Activated gamma-delta T cell treated with anti-CD3 and anti-CD28 coated beads, Interleukin-2, amount 50 U/mL, for 16 hours (primary cell): ENCODE data around the gene CERK.

Experiments used
- DNase-seq: peaks from one replicate; pipeline ENCODE4 v3.0.0-alpha.2; 2020; ENCODE audit warnings: low read depth

The CERK gene

DNA sequence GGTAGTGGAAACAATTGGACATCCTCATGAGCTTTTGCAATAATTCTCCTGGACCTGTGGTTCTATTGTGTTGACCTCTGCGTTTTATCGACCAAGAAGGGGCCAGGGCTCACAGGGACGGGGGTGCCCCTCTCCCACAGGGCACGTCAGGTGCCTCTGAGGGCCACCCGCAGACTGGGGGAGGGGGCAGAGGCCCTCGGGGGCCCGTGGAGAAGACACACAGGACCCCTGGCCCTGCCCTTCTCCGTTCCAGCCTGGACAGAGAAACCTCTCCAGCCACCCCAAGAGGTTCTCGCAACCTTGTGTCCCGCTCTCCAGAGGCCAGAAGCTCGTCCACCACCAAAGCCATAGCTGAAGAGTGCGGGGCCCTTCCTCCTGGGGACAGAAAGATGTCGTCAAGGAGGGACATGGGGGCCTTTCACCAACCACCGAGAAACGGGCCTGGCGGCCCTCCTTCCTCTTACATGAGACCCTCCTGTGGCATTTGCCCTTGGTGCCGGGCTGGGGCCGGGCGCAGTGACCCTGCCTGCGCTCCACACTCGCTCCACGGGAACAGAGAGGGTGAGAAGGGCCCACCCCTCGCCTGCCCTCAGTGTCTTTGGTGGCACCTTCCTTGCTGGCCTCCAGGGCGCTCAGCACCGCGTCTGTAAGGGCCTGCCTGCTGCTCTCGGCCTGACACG lies 60.6 kb downstream of the CERK start:
- DNase-seq, result no peak

DNA sequence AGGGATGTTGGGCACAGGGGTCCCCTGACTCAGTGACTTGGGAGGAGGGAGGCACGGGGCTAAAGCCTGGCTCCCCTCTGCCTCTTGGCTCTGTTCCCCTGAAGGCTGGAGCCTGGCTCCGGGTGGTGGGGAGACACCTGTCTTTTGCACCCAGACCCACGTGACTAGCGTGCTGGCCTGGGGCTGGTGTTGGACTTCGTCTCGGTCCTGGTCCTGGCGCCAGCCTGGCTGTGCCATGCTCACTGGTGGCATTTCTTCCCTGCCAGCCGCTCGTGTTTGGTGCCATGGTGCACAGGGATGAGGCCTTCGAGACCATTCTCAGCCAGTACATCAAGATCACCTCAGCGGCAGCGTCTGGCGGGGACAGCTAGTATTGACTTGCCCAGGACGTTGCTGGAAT lies 61.2 kb downstream of the CERK start:
- DNase-seq, result no peak

DNA sequence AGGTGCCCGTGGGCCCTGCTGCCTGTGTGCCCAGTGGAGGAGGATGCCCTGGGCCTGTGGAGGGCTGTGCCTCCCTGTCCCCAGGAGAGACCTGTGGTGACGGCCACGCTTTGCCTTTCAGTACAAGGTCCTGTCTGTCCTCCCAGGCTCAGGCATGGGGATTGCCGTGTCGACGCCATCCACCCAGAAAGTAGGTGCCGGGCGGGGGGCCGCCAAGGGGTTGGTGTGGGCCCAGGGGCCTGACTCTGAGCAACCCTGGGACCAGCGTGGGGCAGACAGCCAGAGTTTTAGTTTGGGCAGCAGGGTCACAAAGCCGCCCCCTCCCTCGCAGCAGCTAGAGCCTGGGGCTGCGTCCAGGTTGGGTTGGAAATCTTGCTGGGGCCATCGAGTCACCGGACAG lies 61.6 kb downstream of the CERK start:
- no peak for DNase-seq

DNA sequence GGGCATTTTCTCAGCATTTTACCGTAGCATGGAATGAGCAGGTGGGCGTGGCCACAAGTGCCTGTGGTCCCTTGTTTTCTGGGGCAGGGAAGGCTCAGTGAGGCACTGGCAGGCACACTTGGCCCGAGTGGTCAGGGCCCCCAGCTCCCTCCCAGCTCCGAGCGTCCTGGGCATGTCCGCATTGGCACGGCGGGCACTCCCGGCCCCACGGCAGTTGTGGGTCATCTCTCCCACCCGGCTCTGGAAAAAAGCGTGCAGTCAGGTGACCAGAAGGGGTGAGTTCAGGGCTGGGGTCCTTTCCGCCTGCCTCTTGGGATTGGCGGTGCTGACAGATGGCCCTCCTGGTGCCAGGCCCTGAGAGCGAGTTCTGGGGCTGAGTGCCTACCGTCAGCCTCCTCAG lies 62.1 kb downstream of the CERK start:
- DNase-seq, result no peak

DNA sequence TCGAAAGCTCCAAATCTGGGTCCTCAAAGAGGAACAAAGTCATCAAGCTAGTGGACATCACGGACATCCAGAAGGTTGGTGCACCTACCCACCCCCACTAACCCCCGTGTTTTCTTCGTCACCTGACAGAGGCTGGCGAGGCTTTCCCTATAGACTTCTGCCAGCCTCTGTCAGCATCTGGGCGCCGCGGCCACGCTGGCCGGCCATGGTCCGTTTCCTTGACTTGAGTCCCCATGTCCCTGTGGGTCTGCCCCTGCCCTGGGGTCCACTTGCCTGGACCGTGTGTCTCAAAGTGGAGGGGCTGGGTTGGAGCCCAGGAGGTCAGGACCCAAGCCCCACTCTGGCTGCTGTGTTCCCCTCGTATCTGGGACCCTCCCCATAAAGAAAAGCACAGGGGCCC lies 62.6 kb downstream of the CERK start:
- no peak for DNase-seq

DNA sequence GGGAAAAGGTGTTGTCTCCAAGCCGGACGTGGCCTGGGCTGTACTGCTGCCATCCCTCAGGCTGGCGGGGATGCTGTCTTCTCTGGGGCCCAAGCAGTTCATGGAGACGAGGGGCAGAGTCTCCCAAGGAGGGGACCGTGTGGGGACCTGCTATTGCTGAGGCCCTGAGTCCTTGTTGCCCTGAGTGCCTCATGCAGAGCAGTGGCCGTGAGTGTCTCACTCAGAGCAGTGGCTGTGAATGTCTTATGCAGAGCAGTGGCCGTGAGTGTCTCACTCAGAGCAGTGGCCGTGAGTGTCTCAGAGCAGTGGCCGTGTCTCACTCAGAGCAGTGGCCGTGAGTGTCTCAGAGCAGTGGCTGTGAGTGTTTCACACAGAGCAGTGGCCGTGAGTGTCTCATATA lies 63.1 kb downstream of the CERK start:
- DNase-seq, result no peak

DNA sequence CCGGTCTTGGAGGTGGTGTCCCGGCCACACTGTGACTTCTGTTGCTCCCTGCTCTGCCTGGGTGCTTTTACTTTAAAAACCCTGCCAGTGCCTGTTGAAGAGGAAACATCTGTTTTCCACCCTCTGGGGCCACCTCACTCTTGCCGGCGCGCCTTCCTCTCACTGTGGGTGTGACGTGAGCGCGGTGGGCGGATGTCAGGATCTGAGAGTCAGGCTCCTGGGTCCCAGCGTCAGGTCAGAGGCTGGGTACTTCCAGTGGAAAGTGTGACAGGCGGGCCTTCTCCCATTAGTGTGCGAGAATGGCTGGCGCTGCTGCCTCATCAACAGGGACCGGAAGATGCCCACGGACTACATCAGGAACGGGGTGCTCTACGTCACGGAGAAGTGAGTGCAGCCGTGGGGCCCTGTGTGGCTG lies 63.7 kb downstream of the CERK start:
- DNase-seq, result peak; percentile 70

DNA sequence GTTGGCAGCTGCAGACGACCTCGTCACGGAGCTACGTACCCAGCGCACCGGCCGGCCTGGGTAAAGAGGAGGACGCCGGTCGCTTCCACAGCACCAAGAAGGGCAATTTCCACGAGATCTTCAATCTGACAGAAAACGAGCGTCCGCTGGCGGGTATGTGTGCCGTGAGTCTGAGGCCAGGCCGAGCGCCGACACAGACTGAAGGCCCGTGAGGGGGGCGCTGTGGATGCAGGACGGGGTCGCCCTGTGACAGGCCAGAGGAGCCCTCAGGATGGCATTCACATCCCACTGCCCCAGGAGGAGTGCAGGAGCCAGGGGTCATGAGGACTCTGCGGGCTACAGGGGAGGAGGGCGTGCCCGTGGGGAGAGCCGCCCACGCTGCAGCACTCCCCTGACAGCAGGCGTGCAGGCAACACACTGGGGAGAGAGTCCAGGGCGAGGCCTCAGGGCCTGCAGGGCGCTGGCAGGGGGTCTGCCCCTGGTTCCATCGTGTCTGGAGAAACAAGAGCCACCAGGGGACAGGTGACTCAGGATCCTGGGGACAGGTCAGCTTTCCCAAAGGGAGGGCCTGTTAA lies 64.3 kb downstream of the CERK start:
- no peak for DNase-seq

DNA sequence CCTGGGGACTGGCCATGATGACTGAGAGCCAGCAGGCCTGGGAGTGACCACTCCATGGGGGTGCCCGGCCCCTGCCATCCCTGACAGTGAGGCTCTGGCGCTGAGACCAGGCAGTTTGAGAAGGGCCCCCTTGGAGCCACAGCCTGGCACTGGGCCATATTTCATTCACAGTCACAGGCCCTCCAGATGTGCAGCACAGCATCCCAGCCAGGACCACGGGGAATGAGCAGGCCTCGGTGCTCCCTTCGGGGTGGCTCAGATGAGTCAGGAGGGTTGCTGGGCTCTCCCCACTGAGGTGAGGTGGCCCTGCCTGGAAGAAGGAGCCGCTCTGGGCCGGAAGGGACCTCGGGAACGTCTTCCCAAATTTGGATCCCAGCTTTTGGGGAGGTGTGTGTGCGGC lies 64.8 kb downstream of the CERK start:
- no peak for DNase-seq

DNA sequence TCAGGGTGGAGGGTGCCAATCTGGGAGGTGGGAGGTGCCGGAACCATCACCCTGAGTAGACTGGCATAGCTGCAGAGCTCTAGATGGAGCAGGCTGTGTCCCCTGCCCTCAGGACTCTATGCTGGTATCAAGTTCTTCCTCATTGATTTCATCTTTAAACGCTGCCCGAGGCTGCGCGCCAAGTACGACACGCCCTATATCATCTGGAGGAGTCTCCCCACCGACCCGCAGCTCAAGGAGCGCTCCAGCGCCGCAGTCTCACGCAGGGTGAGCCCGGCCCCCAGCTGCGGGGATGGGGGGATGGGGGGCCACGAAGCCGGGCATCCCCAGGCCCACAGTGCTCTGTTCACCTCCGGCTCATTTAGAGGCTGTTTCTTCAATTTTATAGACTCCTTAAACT lies 65.3 kb downstream of the CERK start:
- DNase-seq, result no peak

DNA sequence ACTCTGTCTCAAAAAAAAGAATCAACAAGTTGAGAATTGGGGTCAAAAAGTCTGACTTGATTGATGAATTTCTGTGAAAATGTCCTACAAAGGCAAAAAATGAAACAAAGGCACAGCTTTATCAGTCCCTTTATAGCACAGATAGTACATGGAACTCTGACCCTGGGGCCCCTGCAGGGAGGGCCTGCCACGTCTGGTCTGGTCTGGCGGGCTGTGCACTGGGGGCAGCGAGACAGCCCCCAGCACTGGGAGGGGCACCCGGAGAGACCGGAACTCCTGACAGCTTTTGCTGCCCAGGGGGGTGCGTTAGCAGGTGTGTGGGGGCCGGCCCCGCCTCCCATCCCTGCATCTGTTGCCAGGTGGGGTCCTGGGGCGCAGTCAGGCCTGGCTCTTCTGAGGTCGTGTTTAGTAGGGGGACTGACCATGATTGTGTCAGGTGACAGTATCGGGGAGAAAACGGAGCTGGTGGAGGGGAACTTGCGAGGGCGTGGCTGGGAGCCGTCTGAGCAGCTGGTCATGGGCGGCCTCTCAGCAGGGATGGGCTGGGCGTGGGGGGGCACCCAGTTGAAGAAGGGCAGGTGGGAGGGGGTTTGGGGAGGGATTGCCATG lies 66.1 kb downstream of the CERK start:
- DNase-seq, result no peak

DNA sequence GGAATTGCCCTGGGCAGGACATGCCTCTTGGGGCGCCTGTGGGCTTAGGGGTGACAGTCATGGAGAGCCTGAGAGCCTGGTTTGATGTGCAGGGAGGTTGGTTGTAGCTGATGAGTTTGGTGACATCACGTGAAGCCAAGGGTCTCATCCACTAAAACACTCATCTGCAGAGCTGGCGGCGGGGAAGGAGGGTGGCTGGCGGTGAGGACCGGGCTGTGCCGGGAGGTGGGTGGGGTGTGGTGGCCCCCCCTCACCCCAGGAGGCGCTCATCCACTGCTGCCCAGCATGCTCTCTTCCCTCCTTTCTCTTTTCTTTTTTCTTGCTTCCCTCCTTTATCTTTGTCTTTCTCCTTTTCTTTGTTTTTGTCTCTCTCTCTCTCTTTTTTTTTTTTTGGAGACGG lies 68.9 kb downstream of the CERK start:
- DNase-seq, result no peak

DNA sequence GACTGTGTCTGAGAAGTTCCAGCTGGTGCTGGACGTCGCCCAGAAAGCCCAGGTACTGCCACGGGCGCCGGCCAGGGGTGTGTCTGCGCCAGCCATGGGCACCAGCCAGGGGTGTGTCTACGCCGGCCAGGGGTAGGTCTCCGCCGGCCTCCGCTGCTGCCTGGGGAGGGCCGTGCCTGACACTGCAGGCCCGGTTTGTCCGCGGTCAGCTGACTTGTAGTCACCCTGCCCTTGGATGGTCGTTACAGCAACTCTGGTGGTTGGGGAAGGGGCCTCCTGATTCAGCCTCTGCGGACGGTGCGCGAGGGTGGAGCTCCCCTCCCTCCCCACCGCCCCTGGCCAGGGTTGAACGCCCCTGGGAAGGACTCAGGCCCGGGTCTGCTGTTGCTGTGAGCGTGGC lies 69.9 kb downstream of the CERK start:
- DNase-seq, result no peak

DNA sequence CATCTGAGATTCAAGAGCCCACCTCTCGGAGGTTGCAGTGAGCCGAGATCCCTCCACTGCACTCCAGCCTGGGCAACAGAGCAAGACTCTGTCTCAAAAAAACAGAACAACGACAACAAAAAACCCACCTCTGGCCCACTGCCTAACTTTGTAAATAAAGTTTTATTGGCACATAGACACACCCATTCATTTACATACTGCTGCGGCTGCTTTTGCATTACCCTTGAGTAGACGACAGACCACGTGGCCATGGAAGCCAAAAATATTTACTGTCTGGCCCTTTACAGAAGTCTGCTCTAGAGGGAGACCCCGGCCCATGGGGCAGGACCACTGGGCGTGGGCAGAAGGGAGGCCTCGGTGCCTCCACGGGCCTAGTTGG lies 70.8 kb downstream of the CERK start:
- DNase-seq, result no peak

DNA sequence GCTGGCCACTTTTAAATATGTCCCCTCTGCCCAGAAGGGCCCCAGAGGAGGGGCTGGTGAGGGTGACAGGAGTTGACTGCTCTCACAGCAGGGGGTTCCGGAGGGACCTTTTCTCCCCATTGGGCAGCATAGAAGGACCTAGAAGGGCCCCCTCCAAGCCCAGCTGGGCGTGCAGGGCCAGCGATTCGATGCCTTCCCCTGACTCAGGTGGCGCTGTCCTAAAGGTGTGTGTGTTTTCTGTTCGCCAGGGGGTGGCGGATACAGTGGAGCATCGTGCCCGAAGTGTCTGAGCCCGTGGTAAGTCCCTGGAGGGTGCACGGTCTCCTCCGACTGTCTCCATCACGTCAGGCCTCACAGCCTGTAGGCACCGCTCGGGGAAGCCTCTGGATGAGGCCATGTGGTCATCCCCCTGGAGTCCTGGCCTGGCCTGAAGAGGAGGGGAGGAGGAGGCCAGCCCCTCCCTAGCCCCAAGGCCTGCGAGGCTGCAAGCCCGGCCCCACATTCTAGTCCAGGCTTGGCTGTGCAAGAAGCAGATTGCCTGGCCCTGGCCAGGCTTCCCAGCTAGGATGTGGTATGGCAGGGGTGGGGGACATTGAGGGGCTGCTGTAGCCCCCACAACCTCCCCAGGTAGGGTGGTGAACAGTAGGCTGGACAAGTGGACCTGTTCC lies 71.3 kb downstream of the CERK start:
- DNase-seq, result no peak

DNA sequence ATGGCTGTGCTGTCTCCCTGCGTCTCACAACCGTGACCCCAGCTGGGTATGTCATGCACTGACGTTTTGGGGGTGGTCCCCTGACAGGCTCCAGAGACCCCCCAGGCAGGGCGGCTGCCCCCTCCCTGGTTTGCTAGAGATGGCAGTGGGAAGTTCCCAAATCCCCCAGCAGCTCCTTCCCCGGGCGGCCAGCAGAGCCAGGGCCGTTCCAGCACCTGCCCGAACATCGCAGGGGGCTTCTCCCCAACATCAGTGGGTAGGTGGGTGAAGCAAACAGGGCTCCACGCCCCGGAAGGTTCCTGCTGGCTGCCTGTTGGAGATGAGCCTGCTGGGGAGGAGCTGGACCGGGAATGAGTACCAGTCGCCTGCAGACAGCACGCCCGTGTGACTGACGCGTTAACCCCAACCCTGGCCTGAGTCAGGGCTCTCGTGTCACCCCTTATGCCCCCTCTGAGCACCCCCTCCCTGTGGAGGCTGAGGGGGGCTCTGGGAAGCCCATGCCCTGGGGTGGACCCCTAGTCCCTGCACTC lies 72.2 kb downstream of the CERK start:
- DNase-seq, result no peak

DNA sequence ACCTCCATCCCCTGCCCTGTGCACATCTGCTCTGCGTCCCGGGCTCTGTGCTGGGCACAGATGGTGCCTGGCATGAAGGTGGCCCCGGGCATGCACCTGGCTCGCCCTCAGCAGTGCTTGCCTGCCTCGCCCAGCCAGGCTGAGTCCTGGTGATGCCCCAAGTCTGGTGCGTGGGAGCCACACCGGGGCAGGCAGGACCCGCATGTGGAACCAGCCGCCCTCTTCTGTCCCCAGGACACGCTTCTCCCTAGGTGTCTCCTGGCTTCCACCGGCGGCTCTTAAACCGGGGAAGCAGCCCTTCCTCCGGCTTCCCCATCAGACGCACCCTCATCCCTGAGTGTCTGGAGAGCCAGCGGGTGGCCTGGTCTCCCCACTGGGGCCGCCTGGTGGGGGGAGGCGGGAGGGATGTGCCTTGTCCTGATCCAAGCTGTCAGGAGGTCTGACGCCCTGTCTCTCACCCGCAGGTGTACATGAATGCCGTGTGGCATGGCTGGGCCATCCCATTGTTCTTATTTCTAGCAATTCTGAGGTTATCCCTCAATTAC lies 72.8 kb downstream of the CERK start:
- DNase-seq, result no peak

DNA sequence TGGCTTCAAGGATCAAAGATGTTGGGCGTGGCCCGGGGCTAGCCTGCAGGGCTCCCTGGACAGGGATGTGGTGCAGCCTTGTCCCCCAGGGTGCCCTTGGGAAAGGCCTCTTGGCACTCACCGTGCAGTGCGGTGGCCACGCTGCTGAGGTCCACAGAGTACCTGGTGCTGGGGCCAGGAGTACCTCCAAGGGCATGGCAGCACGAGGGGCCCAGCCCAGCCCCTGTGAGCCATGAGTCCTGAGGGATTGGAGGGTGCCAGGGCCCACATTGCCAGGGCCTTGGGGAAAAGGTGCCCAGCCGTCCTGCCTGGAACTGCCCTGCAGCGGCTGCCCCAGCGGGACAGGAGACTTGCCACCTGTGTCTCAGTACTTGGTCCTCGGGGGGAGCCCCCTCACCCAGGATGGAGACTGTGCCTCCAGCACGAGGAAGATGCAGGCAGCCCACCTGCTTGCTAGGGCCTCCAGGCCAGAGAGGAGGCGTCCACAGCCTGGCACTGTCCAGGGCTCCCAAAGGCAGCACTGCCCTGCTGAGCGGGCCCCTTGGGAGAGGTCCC lies 73.7 kb downstream of the CERK start:
- no peak for DNase-seq

DNA sequence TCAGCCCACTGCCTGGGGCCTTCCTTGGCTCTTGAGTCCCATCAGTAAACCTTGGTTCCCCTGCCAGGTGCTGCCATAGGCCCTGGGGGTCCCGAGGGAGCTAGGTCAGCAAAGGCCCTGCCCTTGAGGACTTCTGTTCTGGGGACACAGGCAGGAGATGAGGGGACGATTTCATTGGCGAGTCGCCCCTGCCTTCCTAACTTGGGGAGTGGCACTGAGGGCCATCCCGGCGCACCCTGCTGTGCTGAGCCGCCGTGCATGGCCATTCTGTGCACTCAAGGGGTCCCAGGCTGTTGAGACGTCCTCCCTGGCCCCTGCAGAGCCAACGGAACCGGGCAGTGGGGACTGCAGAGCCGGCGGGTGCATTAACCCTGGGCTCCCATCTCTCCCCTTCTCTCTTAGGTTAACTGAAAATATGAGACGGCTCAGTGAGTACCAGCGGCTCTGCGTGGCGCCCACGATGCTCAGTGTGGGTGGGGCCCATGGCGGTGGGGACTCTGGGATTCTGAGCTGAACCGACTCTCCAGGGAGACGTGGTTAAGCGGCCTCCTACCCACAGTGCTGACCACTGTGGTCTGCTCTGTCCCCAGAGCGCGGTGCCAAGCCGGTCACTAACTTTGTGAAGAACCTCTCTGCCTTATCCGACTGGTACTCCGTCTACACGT lies 74.5 kb downstream of the CERK start:
- no peak for DNase-seq

DNA sequence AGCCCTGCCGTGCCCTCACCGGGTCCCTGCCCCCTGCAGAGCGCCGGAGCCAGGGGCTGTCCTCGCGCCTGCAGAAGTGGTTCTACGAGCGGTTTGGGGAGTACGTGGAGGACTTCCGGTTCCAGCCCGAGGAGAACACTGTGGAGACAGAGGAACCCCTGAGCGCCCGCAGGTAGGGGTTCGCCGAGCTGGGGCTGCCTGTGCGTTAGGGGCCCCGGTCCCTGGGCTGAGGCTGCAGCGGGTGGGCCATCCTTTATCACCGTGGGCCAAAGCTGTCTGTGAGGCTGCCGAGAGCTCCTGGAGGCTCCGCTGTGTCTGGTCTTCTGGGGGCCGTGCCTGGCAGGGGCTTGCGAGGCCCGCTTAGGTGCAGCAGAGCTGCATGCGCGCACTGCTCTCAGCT lies 75.1 kb downstream of the CERK start:
- DNase-seq, result no peak

DNA sequence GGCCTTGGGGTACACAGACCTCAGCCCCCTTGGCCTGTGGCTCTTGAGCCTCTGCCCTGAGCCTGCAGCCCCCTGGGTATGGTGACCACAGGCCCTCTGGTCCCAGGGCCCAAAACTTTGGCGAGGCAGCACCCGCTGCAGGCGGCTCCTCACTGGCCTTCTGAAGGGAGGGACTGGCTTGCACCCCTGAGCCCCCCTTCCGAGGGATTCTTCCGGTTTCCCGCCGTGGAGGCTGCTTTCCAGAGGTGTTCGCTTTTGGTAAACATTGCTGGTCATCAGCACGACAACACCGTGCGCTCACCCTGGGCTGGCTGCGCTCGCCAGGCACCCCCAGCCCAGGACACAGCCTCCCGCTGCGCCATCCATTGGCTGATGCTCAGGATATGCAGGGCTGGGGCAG lies 75.8 kb downstream of the CERK start:
- DNase-seq, result no peak

DNA sequence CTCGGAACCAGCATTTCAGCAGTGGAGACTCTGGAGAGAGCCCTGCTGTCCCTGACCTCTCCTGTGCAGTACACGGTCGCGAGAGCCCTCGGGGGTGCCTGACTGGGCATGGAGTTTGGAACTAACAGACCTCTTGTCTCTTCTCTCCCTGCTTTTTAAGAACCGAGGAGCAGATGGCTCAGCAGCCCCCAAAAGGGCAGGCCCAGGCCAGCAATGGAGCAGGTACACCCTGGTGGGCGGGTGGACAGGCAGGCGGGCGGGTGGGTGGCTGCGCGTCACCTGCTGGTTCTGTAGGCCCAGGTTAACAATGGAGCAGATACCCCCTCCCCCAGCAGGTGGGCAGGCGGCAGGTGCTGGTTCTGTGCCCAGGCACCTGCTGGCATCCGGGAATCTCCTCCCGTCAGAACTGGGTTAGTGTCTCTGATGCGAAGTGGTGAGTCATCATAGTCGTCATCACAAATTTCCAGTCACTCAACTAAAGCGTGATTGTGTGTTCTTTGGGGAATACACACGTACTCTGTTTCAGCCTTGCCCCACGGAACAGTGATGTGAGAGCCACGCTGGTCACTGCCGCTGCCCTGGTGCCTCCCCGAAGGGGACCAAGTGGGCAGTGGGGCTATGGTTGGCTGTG lies 76.7 kb downstream of the CERK start:
- no peak for DNase-seq
